HG03135 (cell line): ENCODE results near the gene GPD1L.
A peak's percentile ranks its signal among the peaks of the same experiment; 100 is the strongest.
"Not testable (repeated sequence)": the region's sequence is repeated elsewhere in the genome, so short reads cannot be mapped to it uniquely, and the experiment has no call there.

Experiments used
- ATAC-seq: cut with Tn5 transposase; IDR thresholded peaks from one replicate; pipeline ENCODE4 v1.9.1; 2021; ENCODE audit warnings: mild to moderate bottlenecking, moderate library complexity; ENCODE audit not compliant: unreplicated experiment

The GPD1L gene

GRCh38 chr3:32177702-32178198 is 71.3 kb downstream of the GPD1L start:
- peak; percentile 79 for ATAC-seq

GRCh38 chr3:32180141-32180784 is 73.8 kb downstream of the GPD1L start:
- ATAC-seq, result no peak

- ATAC-seq, result no peak
These were observed 74.9 kb downstream of the GPD1L start for GRCh38 chr3:32181365-32181764.

GRCh38 chr3:32181796-32182195 is 75.4 kb downstream of the GPD1L start:
- no peak for ATAC-seq

GRCh38 chr3:32184187-32184730 is 77.8 kb downstream of the GPD1L start:
- ATAC-seq, result no peak

- ATAC-seq, result no peak
These were observed 79.7 kb downstream of the GPD1L start for GRCh38 chr3:32186097-32186496.

- ATAC-seq, result no peak
These were observed 80.5 kb downstream of the GPD1L start for GRCh38 chr3:32186876-32187275.

GRCh38 chr3:32189693-32190092 is 83.3 kb downstream of the GPD1L start:
- no peak for ATAC-seq

- not testable (repeated sequence) for ATAC-seq
These were observed 84.1 kb downstream of the GPD1L start for GRCh38 chr3:32190556-32190955.

- ATAC-seq, result no peak
These were observed 86.7 kb downstream of the GPD1L start for GRCh38 chr3:32193101-32193500.

- ATAC-seq, result no peak
These were observed 88.2 kb downstream of the GPD1L start for GRCh38 chr3:32194653-32195052.

- ATAC-seq, result no peak
These were observed 89.6 kb downstream of the GPD1L start for GRCh38 chr3:32195995-32196540.

GRCh38 chr3:32197991-32198390 is 91.6 kb downstream of the GPD1L start:
- ATAC-seq, result no peak

- no peak for ATAC-seq
These were observed 92.3 kb downstream of the GPD1L start for GRCh38 chr3:32198714-32199113.

- no peak for ATAC-seq
These were observed 94.1 kb downstream of the GPD1L start for GRCh38 chr3:32200490-32200889.

- no peak for ATAC-seq
These were observed 94.8 kb downstream of the GPD1L start for GRCh38 chr3:32200992-32201758.

- ATAC-seq, result no peak
These were observed 96.1 kb downstream of the GPD1L start for GRCh38 chr3:32202496-32202895.

GRCh38 chr3:32203854-32204253 is 97.4 kb downstream of the GPD1L start:
- no peak for ATAC-seq

GRCh38 chr3:32208447-32208846 is 102.0 kb downstream of the GPD1L start:
- ATAC-seq, result no peak

GRCh38 chr3:32215185-32215584 is 108.8 kb downstream of the GPD1L start:
- ATAC-seq, result no peak

GRCh38 chr3:32216172-32216783 is 109.9 kb downstream of the GPD1L start:
- no peak for ATAC-seq
